Measurements from ENCODE around the gene FAM216B.

FAM216B gene

GRCh38 chr13:42792154-42792553 is 10.8 kb downstream of the FAM216B start:
- H3K36me3 ChIP-seq (ENCODE audit: insufficient read depth, low read length), result no peaks in the 10 kb centered on the region
- no peak overlapping the region for H3K4me2 ChIP-seq (ENCODE audit: low read depth, low read length, poor library complexity, severe bottlenecking)
- peaks cover 5% of the 10 kb centered on the region for H3K4me1 ChIP-seq (ENCODE audit: insufficient read depth, low read length, poor library complexity, severe bottlenecking)
- H3K9me2 ChIP-seq (replicated peaks; ENCODE audit: low read depth, low read length), result no peaks in the 10 kb centered on the region
- TF ChIP-seq EZH2phosphoT487 (IDR thresholded peaks at IDR 0.05; ENCODE audit: borderline replicate concordance), result no peak
- no peak for TF ChIP-seq CTCF (conservative IDR thresholded peaks at IDR 0.05; ENCODE audit: low read length)
- no peaks in the 10 kb centered on the region for H3K27me3 ChIP-seq (ENCODE audit: insufficient read depth, low read length, poor library complexity, severe bottlenecking)
- H3K4me3 ChIP-seq (ENCODE audit: low read length, poor library complexity, severe bottlenecking), result no peak overlapping the region
- H3K79me2 ChIP-seq (ENCODE audit: insufficient read depth, low read length), result no peaks in the 10 kb centered on the region
- no peak overlapping the region for H2AFZ ChIP-seq (ENCODE audit: low read length)
- H3K9me3 ChIP-seq (ENCODE audit: insufficient read depth, low read depth, low read length), result no peaks in the 10 kb centered on the region
- no peaks in the 10 kb centered on the region for H3F3A ChIP-seq (ENCODE audit: low read depth)
- no peak overlapping the region for H3K9ac ChIP-seq (ENCODE audit: low read depth, low read length, poor library complexity, severe bottlenecking)
- no peaks in the 10 kb centered on the region for H4K20me1 ChIP-seq (ENCODE audit: insufficient read depth, low read length, poor library complexity, severe bottlenecking)

DNA sequence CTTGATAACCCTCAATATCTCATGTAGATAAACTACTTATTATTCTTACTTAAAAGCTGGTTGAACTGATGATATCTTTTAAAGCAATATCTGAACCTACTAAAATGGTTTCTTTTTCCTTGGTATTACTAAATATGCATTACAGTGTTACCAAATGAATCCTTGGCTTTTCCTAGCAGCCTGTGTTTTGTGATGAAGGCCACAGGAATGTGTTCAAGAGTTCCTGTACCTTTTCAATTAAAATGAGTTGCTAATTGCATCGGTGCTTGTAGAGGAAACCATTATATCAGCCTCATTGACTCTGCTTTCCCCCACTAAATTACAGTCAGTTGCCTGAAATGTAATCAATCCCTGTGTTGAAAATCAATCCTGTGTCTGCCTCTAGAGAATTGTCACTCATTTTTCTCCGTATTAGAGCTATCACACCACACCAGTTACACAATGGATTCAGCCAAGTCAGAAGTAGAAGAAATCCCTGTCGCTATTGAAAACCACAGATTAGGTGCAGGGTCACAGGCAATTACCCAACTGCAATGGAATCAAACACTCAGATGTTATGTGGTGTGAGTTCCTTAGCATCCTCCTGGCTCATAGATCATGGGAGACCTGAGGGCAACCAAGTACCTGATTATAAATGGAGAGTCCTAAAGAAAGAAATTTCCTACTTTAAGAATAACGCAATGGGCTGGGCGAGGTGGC is 13.3 kb downstream of the FAM216B start:
- Histone ChIP-seq H3F3A (ENCODE audit: low read depth) (no peaks in the 10 kb centered on the region), H3K9me2 (replicated peaks; ENCODE audit: low read depth, low read length) (no peaks in the 10 kb centered on the region), H4K20me1 (ENCODE audit: insufficient read depth, low read length, poor library complexity, severe bottlenecking) (no peaks in the 10 kb centered on the region), H3K27me3 (ENCODE audit: insufficient read depth, low read length, poor library complexity, severe bottlenecking) (no peaks in the 10 kb centered on the region), H3K9ac (ENCODE audit: low read depth, low read length, poor library complexity, severe bottlenecking) (no peak overlapping the region), H3K36me3 (ENCODE audit: insufficient read depth, low read length) (no peaks in the 10 kb centered on the region), H2AFZ (ENCODE audit: low read length) (no peak overlapping the region), H3K4me1 (ENCODE audit: insufficient read depth, low read length, poor library complexity, severe bottlenecking) (no peaks in the 10 kb centered on the region), H3K4me2 (ENCODE audit: low read depth, low read length, poor library complexity, severe bottlenecking) (no peak overlapping the region), H3K79me2 (ENCODE audit: insufficient read depth, low read length) (no peaks in the 10 kb centered on the region), H3K9me3 (ENCODE audit: insufficient read depth, low read depth, low read length) (no peaks in the 10 kb centered on the region), H3K4me3 (ENCODE audit: low read length, poor library complexity, severe bottlenecking) (no peak overlapping the region)
- TF ChIP-seq EZH2phosphoT487 (IDR thresholded peaks at IDR 0.05; ENCODE audit: borderline replicate concordance) (no peak), CTCF (conservative IDR thresholded peaks at IDR 0.05; ENCODE audit: low read length) (no peak)

DNA sequence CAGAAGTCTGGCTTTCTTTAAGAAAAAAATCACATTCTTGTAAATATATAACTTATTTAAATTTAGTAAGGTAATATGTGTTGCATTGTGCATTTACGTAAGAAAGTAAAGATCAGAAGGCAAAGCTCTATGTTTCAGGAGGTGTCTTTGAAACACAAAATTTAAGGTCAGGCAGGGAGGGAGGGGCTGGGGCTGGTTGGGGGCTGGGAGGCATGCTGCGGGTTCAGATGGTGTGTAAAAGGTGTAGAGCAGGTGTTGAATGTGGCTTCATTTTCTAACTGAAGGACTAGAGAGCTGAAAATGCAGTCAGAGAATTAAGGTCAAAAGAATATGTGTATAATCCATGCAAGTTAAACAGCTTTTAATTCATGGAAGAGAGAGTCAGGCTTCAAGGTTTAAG is 14.3 kb downstream of the FAM216B start:
- no peak overlapping the region for H3K4me3 ChIP-seq (ENCODE audit: low read length, poor library complexity, severe bottlenecking)
- no peaks in the 10 kb centered on the region for H3K36me3 ChIP-seq (ENCODE audit: insufficient read depth, low read length)
- no peaks in the 10 kb centered on the region for H4K20me1 ChIP-seq (ENCODE audit: insufficient read depth, low read length, poor library complexity, severe bottlenecking)
- no peaks in the 10 kb centered on the region for H3K79me2 ChIP-seq (ENCODE audit: insufficient read depth, low read length)
- TF ChIP-seq EZH2phosphoT487 (IDR thresholded peaks at IDR 0.05; ENCODE audit: borderline replicate concordance) (no peak), CTCF (conservative IDR thresholded peaks at IDR 0.05; ENCODE audit: low read length) (no peak)
- H2AFZ ChIP-seq (ENCODE audit: low read length), result no peak overlapping the region
- H3K9ac ChIP-seq (ENCODE audit: low read depth, low read length, poor library complexity, severe bottlenecking), result no peak overlapping the region
- H3K4me2 ChIP-seq (ENCODE audit: low read depth, low read length, poor library complexity, severe bottlenecking), result no peak overlapping the region
- no peaks in the 10 kb centered on the region for H3K9me3 ChIP-seq (ENCODE audit: insufficient read depth, low read depth, low read length)
- H3K27me3 ChIP-seq (ENCODE audit: insufficient read depth, low read length, poor library complexity, severe bottlenecking), result no peaks in the 10 kb centered on the region
- H3F3A ChIP-seq (ENCODE audit: low read depth), result no peaks in the 10 kb centered on the region
- no peaks in the 10 kb centered on the region for H3K4me1 ChIP-seq (ENCODE audit: insufficient read depth, low read length, poor library complexity, severe bottlenecking)
- no peaks in the 10 kb centered on the region for H3K9me2 ChIP-seq (replicated peaks; ENCODE audit: low read depth, low read length)

Data from Loucy (cell line).